GM18867 (cell line): ENCODE results near the gene CSTF2T.

Experiments
- ATAC-seq: cut with Tn5 transposase; IDR thresholded peaks from one replicate; pipeline ENCODE4 v1.9.1; 2021; ENCODE audit warnings: mild to moderate bottlenecking, moderate library complexity; ENCODE audit not compliant: unreplicated experiment

Gene CSTF2T

DNA sequence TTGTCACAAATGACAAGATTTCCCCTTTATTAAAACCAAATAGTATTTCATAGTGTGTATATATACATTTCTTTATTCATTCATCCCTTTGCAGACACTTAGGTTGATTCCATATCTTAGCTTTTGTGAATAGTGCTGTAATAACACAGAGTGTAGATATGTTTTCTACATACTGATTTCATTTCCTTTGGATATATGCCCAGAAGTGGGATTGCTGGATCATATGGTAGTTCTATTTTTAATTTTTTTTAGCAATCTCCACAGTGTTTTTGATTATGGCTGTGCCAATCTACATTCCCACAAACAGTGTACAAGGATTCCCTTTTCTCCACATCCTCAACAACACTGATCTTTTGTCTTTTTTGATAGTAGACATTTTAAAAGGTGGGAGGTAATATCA, 46.4 kb downstream of the CSTF2T start:
- ATAC-seq, result no peak

DNA sequence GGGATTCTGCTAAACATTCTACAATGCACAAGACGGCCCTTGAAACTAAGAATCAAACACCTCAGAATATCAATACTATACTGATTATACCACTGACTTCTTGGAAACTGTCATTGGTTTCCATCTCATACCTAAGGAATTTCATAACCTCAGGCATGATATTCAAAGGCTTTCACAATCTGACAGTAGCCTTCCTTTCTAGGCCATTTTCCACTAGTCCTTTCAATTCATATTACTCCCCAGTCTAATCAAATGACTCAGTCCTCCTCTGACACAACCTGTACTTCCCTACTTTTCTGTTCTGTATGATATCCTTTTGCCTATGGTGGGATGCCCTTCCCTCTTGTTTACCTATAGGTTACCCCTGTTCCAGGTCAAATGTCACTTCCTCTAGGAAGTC, 48.3 kb downstream of the CSTF2T start:
- no peak for ATAC-seq

DNA sequence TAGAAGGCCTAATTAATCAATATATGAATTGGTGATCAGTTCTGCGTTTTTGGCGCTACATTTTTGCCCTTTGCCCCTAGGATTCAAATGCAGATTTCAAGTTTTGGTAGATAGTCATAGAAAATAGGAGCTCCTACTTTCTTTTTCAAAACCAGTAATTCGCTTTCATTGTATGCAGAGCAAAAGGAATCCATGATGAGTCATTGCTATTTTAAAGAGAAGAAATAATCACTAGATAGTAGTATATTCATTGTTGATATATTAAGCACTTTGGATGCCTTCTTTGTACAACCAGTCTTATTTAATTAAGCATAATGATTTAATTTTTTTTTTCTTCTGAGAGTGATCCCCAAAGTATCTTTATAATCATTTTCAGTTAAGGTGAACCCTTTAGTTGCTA, 50.3 kb downstream of the CSTF2T start:
- ATAC-seq, result no peak
